ENCODE results near the gene CALHM4.

CALHM4 gene

GRCh38 chr6:116543149-116543548, 10.4 kb upstream of the CALHM4 start:
- DNase-seq = no peak

GRCh38 chr6:116545651-116546050, 7.9 kb upstream of the CALHM4 start, which contains the start of gene TRAPPC3L:
TSS of gene TRAPPC3L (minus strand) at chr6:116545684. CDS start at chr6:116545514, 170 bp downstream.
- no peak for DNase-seq

GRCh38 chr6:116547358-116547757, 6.2 kb upstream of the CALHM4 start:
- no peak for DNase-seq

GRCh38 chr6:116550796-116551195, 2.8 kb upstream of the CALHM4 start:
- no peak for DNase-seq

GRCh38 chr6:116556065-116556464, 2.5 kb downstream of the CALHM4 start:
- DNase-seq = no peak

GRCh38 chr6:116556814-116557415, 3.4 kb downstream of the CALHM4 start:
- no peak for DNase-seq

GRCh38 chr6:116557893-116558292, 4.3 kb downstream of the CALHM4 start:
- DNase-seq = no peak

GRCh38 chr6:116560130-116560529, 6.6 kb downstream of the CALHM4 start:
- DNase-seq = no peak

- peak; percentile 74 for DNase-seq
Observed at GRCh38 chr6:116561377-116562018, 7.9 kb downstream of the CALHM4 start.

GRCh38 chr6:116562019-116562403, 8.5 kb downstream of the CALHM4 start:
- no peak for DNase-seq

GRCh38 chr6:116562614-116563013, 9.1 kb downstream of the CALHM4 start:
- DNase-seq = no peak

GRCh38 chr6:116563830-116564229, 10.3 kb downstream of the CALHM4 start:
- no peak for DNase-seq

- no peak for DNase-seq
Observed at GRCh38 chr6:116564311-116564710, 10.8 kb downstream of the CALHM4 start.

GRCh38 chr6:116564921-116565872, 11.6 kb downstream of the CALHM4 start:
- DNase-seq = peak; percentile 62

GRCh38 chr6:116568111-116568510, 14.6 kb downstream of the CALHM4 start:
- no peak for DNase-seq

- DNase-seq = no peak
Observed at GRCh38 chr6:116568821-116569755, 15.5 kb downstream of the CALHM4 start.

- peak; percentile 96 for DNase-seq
Observed at GRCh38 chr6:116570856-116571682, 17.5 kb downstream of the CALHM4 start, which contains the start of gene RWDD1. TSS of gene RWDD1 (plus strand) at chr6:116571504. CDS start at chr6:116571583, 79 bp downstream.

GRCh38 chr6:116571683-116572000, 18.1 kb downstream of the CALHM4 start:
- no peak for DNase-seq

- no peak for DNase-seq
Observed at GRCh38 chr6:116572162-116572561, 18.6 kb downstream of the CALHM4 start.

GRCh38 chr6:116575227-116575626, 21.7 kb downstream of the CALHM4 start:
- no peak for DNase-seq

- DNase-seq = no peak
Observed at GRCh38 chr6:116577486-116577885, 23.9 kb downstream of the CALHM4 start.

- DNase-seq = no peak
Observed at GRCh38 chr6:116578335-116578734, 24.8 kb downstream of the CALHM4 start.

Measured in activated CD8-positive, alpha-beta memory T cell treated with anti-CD3 and anti-CD28 coated beads, Interleukin-2, amount 50 U/mL, for 48 hours (primary cell).